ENCODE results near the gene CTNNA2. TPM values are rescaled to one million over a fixed set of nuclear protein-coding genes. Genes with fewer than 3 reads are reported as not detected.

CTNNA2 gene
- total RNA-seq, 1 donor from 2014 or later, result not detected

DNA sequence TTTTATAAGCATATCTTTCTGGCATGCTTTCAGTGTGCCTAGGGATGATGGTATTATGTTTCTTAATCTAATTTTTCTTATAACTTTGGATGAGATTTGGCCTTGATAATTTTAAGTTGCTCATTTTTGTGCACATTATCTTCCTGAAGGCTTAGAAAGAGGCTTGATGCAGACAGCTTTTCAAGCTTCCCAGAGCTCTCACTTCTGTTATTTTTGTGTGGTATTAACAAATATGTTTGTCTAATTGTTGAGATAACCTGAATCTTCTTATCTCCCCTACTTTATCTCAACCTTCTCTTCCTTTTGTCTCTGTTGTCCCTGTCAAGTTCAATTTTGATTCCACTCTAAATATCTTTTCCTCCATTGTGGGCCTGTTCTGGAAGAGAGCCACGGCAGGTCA, 904.9 kb downstream of the CTNNA2 start:
- ATAC-seq (no peak), DNase-seq (no peak)
- TF ChIP-seq, protein P1, sequence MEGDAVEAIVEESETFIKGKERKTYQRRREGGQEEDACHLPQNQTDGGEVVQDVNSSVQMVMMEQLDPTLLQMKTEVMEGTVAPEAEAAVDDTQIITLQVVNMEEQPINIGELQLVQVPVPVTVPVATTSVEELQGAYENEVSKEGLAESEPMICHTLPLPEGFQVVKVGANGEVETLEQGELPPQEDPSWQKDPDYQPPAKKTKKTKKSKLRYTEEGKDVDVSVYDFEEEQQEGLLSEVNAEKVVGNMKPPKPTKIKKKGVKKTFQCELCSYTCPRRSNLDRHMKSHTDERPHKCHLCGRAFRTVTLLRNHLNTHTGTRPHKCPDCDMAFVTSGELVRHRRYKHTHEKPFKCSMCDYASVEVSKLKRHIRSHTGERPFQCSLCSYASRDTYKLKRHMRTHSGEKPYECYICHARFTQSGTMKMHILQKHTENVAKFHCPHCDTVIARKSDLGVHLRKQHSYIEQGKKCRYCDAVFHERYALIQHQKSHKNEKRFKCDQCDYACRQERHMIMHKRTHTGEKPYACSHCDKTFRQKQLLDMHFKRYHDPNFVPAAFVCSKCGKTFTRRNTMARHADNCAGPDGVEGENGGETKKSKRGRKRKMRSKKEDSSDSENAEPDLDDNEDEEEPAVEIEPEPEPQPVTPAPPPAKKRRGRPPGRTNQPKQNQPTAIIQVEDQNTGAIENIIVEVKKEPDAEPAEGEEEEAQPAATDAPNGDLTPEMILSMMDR (IDR thresholded peaks at IDR 0.05), result no peak
- Histone ChIP-seq H3K4me3 (no peak overlapping the region), H3K4me1 (no peaks in the 10 kb centered on the region), H3K36me3 (no peaks in the 10 kb centered on the region), H3K9me3 (no peaks in the 10 kb centered on the region), H3K27me3 (no peaks in the 10 kb centered on the region), H3K27ac (no peak overlapping the region)
- intact Hi-C loops (cut with DNase I), result no loop called here

DNA sequence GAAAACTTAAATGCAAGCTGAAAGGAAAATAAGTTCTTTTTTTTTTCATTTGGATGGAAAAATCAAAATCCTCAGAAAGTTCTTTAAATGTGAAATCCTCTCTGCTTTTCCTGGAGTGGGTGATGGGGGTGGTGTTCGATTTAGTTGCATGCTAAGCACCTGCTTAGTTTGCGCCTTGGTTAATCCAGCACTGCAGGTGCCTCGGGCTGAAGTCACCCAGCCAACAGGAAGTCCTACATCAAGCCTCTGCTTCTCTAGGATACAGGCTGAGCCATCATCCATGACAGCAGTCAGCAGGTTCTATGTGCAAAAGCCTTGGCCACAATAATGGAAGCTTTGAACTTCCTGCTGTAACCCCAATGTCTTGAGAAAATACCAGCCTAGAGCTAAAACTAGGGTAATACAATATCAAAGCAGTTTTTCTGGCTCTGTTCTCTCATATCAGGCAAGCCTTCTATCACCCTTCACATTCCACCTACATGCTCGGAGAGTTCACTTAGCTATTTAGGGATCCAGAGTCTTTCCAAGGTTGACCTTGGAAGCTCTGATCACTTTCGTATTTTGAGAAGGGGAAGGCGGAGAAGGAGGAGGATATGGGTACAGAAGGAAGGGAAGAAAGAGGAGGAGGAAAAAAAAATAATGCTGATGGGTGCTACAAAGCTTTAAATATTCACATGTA, 907.8 kb downstream of the CTNNA2 start:
- H3K4me1 ChIP-seq, result no peaks in the 10 kb centered on the region
- TF ChIP-seq, protein P1 (IDR thresholded peaks at IDR 0.05), result no peak
- no peaks in the 10 kb centered on the region for H3K9me3 ChIP-seq
- H3K4me3 ChIP-seq, result no peak overlapping the region
- no peaks in the 10 kb centered on the region for H3K36me3 ChIP-seq
- no peaks in the 10 kb centered on the region for H3K27me3 ChIP-seq
- no peak for DNase-seq
- no peak overlapping the region for H3K27ac ChIP-seq
- intact Hi-C loops (cut with DNase I), result no loop called here
- no peak for ATAC-seq

DNA sequence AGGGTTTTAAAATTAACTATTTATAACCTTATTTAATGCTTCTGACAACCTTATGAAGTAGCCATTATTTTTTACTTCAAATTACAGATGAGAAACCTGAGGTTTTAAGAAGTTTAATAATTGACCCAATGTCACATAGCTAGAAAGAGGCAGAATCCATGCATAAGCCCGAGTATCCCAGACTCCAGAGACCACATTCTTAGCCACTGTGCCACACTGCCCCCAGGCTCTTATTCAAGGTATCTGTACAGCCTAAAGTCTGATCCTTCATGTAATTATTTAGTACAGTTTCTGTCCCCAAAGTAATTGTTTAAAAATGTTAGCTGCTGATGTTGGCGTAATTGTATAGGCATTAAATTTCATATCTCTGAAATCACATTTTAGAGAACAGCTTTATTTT, 916.4 kb downstream of the CTNNA2 start:
- Histone ChIP-seq H3K4me1 (no peaks in the 10 kb centered on the region), H3K27ac (no peak overlapping the region), H3K27me3 (no peaks in the 10 kb centered on the region), H3K9me3 (no peaks in the 10 kb centered on the region), H3K4me3 (no peak overlapping the region), H3K36me3 (no peaks in the 10 kb centered on the region)
- TF ChIP-seq, protein P1 (IDR thresholded peaks at IDR 0.05), result no peak
- no peak for ATAC-seq
- intact Hi-C loops (cut with DNase I), result no loop called here
- no peak for DNase-seq

DNA sequence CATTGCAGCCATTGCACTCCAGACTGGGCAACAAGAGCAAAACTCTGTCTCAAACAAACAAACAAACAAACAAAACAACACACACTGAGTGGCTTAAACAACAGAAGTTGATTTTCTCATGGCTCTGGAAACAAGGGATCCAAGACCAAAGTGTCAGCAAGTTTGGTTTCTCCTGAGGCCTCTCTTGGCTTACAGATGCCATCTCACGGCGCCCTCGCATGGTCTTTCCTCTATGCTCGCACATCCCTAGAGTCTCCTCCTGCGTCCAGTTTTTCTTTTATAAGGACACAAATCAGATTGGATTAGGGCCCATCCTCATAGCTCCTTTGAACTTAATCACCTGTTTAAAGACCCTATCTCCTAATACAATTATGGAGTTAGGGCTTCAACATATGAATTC, 925.1 kb downstream of the CTNNA2 start:
- H3K4me3 ChIP-seq, result no peak overlapping the region
- no peaks in the 10 kb centered on the region for H3K36me3 ChIP-seq
- intact Hi-C loops (cut with DNase I), result no loop called here
- H3K9me3 ChIP-seq, result no peaks in the 10 kb centered on the region
- no peak for ATAC-seq
- H3K27ac ChIP-seq, result no peak overlapping the region
- TF ChIP-seq, protein P1 (IDR thresholded peaks at IDR 0.05), result no peak
- H3K4me1 ChIP-seq, result no peaks in the 10 kb centered on the region
- no peaks in the 10 kb centered on the region for H3K27me3 ChIP-seq
- no peak for DNase-seq

DNA sequence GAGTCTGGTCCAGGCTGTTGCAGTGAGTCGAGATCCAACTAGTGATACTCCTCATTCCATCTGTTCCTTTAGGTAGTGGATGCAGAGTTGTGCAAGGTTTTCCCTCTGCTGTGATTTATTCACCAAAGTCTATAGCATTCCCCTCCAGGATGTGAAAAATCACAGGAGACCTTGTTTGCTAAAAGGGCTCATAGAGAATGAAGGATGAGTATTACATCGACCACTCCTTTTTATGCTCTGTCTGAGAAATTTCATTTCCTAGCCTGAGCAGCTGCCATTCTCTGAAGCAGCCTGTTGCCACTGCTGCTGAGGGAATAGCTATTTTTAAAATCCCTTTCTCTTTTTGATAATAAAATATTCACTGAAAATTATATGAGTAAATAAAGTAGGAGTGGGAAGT, 925.8 kb downstream of the CTNNA2 start:
- TF ChIP-seq, protein P1 (IDR thresholded peaks at IDR 0.05), result no peak
- DNase-seq (no peak), ATAC-seq (no peak)
- H3K27ac ChIP-seq, result no peak overlapping the region
- no peaks in the 10 kb centered on the region for H3K4me1 ChIP-seq
- no peaks in the 10 kb centered on the region for H3K36me3 ChIP-seq
- no peaks in the 10 kb centered on the region for H3K9me3 ChIP-seq
- intact Hi-C loops (cut with DNase I), result no loop called here
- no peak overlapping the region for H3K4me3 ChIP-seq
- no peaks in the 10 kb centered on the region for H3K27me3 ChIP-seq

DNA sequence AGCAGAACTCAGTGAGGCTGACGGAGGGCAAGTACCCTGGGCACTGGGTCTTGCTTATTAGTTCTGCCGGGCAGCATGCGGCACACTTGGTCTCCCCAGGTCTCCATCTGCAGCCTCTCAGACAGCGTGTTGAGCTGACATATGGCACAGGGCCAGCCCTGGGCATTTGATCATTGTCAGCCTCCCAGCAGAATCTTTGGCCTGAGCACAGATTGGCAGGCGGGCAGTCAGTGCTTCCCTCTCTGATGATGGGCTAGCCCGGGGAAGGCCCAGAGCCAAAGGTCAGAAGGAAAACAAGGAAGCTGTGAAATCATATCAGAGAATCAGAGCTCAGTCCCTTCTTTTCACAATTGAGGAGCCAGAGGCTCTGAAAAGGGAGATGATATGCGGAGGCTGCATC, 941.8 kb downstream of the CTNNA2 start:
- peak; percentile 25 for ATAC-seq

More for the DNA sequence above, 941.8 kb downstream of the CTNNA2 start:
- Histone ChIP-seq H3K4me3 (no peak overlapping the region), H3K27me3 (no peaks in the 10 kb centered on the region), H3K27ac (no peak overlapping the region), H3K36me3 (no peaks in the 10 kb centered on the region), H3K9me3 (no peaks in the 10 kb centered on the region), H3K4me1 (no peaks in the 10 kb centered on the region)
- peak; percentile 54 for DNase-seq
- intact Hi-C loops (cut with DNase I), result no loop called here
- TF ChIP-seq, protein P1 (IDR thresholded peaks at IDR 0.05), result no peak

Measured in upper lobe of right lung (tissue), 1 donor.